ENCODE measurements around the gene DCAF6.

Gene DCAF6

DNA sequence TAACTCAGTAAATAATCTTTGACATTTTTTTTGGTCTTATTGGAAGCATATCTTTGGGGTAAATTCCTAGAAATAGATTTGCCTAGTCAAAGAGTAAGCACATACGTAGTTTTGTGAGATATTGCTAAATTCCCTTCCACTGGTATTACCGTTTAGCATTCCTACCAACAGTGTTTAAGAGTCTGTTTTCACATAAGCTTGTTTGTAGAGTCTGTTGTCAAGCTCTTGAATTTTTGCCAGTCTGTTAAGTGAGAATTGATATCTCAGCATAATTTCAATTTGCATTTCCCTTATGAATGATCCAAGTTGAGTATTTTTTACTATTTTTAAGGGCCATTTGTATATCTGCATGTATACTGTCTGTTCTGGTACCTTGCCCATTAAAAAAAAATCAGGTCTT, 37.3 kb downstream of the DCAF6 start:
- DNase-seq = no peak

GRCh38 chr1:167974698-167975097, 38.2 kb downstream of the DCAF6 start:
- DNase-seq = no peak

DNA sequence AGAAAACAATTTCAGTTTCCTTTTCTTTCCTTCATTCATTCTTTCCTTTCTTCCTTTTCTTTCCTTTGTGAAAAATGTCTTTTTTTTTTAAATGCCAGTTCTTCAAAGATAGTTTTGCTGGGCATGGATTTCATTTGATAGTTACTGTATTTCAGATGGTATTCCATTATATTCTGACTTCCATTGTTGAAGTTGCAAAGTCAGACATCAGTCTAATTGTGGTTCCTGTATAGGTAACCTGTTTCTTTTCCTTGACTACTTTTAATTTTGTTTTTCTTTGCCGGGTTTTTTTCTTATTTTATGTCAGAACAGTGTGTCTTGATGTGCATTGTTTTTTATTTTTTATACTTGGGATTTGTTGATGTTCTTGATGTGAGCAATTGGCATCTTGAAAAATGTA, 40.8 kb downstream of the DCAF6 start:
- no peak for DNase-seq

- DNase-seq = no peak
Observed at GRCh38 chr1:167981933-167982332, 45.5 kb downstream of the DCAF6 start.

DNA sequence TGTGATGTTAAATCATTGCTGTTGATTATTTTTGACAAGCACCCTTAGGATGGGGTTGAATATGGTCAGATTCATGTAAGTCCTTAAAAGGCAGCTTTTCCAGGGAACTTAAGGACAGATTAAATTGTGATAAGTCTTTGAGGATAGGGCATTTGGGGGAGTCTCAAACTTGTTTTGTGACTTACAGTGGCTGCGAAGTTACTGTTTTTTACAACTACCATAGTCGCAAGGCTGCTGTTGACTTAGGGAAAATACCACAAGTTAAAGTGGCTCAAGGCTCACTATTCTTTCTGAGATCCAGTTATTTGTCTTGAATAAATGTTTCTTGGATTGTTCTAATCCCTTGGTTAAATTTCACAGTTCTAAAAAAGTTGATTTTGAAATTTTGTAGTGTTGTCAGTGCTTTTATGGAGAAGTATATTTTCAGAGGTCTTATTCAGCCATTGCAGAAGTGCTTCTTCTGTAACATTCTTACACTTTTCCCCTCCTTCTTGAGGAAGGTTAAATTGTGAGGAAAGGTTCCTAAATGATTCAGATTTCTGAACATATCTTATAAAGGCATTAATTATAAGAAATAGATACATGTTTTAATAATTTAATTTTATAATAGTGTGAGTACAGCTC, 47.4 kb downstream of the DCAF6 start:
- DNase-seq = no peak

DNA sequence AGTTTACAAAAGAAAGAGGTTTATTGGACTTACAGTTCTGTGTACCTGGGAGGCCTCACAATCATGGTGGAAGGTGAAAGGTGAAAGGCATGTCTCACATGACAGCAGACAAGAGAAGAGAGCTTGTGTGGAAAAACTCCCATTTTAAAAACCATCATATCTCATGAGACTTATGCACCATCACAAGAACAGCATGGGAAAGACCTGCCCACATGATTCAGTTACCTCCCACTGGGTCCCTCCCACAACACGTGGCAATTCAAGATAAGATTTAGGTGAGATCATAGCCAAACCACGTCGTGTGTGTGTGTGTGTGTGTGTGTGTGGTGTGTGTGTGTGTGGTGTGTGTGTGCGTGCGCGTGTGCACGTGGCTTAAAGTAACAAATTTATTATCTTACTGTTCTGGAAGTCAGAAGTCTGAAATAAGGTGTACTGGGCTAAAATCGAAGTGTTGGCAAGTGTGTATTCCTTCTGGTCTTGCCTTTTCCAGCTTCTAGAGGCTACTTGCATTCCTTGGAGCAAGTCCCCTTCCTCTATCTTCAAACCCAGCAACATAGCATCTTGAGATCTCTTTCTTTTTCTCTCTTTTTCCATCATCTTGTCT, 48.5 kb downstream of the DCAF6 start:
- no peak for DNase-seq

- DNase-seq = no peak
Observed at GRCh38 chr1:167987174-167987573, 50.7 kb downstream of the DCAF6 start.

DNA sequence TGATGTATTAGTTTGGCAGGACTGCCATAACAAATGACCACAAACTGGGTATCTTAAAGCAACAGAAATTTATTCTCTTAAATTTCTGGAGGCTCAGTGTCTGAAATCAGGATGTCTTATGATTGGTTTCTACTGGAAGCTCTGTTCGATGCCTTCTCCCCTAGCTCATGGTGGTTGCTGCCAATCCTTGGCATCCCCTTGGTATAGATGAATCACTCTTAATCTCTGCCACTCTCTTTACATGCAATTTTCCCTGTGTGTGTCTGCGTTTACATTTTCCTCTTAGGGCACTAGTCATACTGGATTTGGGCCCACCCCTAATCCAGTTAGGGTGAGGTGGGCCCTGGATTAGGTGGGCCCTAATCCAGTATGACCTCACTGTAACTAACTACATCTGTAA, 55.1 kb downstream of the DCAF6 start:
- DNase-seq = no peak

- no peak for DNase-seq
Observed at GRCh38 chr1:167993720-167994119, 57.2 kb downstream of the DCAF6 start.

- no peak for DNase-seq
Observed at GRCh38 chr1:167994560-167994959, 58.1 kb downstream of the DCAF6 start.

DNA sequence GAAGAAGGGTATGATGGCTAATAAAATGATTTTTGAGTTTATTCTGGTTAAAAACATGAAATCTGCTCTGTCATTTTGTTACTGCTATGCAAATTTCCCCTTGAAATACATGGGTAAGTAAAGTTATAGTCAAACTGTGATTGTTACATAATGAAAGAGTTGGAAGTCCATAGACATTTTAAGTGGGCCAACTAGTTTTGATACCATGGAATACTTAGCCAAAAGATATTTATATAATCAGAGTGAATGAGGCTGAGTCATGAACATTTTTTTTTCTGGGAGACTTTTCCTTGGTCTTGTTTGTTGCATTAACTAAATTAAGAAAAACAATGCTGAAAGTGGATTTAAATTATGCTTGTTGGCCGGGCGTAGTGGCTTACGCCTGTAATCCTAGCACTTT, 58.6 kb downstream of the DCAF6 start:
- no peak for DNase-seq

GRCh38 chr1:167996266-167996665, 59.8 kb downstream of the DCAF6 start:
- DNase-seq = no peak

DNA sequence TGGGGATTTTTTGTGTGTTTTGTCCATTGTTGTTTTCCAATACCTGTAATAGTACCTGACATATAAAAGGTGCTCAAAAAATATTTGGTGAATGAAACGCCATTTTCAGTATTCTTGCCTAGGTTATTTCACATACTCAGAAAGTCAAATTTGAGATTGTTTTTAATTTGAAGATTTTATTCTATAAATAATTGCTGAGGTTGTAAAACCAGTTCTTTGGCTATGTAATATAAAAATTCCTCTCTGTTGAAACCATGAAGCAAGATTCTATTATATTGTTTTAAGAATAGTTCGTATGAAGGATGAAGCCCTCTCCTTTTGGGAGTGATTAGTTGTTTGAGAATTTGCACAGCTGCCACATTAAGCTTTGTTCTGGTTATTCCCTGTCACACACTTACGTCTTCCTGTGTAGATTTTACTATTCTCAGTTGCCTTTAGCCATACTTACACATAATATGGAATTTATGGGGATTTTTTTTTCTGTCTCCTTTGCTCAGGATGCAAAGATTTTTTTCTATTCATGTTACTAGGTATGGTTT, 60.6 kb downstream of the DCAF6 start:
- no peak for DNase-seq

DNA sequence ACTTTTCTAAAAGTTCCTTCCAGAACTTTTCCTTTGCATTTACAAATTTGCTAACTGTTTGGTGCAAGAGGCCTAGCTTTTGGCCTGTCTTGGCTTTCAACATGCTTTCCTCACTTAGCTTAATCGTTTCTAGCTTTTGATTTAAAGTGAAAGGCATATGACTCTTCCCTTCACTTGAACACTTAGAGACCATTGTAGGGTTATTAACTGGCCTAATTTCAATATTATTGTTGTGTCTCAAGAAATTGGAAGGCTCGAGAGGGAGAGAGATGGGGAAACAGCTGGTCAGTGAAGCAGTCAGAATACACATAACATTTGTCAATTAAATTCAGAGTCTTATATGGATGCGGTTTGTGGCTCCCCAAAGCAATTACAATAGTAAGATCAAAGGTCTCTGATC, 63.4 kb downstream of the DCAF6 start:
- no peak for DNase-seq

GRCh38 chr1:168000656-168001055, 64.2 kb downstream of the DCAF6 start:
- no peak for DNase-seq

- no peak for DNase-seq
Observed at GRCh38 chr1:168001213-168001612, 64.7 kb downstream of the DCAF6 start.

- no peak for DNase-seq
Observed at GRCh38 chr1:168004531-168004930, 68.0 kb downstream of the DCAF6 start.

GRCh38 chr1:168005529-168005928, 69.0 kb downstream of the DCAF6 start:
- no peak for DNase-seq

- no peak for DNase-seq
Observed at GRCh38 chr1:168007691-168008090, 71.2 kb downstream of the DCAF6 start.

GRCh38 chr1:168008595-168008994, 72.1 kb downstream of the DCAF6 start:
- no peak for DNase-seq

GRCh38 chr1:168009322-168009721, 72.8 kb downstream of the DCAF6 start:
- DNase-seq = no peak

DNA sequence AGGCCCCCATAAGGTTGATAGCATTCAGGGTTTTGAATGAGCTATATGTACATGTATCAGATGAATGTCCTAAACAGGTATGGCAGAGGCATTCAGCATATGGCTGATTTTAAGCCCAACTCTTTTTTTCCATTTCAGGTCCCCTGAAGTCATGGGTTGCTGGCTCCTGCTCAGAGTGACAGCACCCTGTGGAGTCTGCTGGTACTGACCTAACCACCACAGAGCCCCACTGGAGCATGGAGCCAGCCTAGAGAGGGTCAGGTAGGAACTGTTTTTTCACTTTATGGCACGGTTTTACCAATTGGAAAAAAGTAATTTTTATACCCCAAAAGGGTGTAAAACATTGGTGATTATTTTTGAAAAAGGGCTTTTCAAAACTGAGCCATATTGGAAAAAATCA, 82.9 kb downstream of the DCAF6 start:
- DNase-seq = no peak

- no peak for DNase-seq
Observed at GRCh38 chr1:168031198-168031597, 94.7 kb downstream of the DCAF6 start.

DNA sequence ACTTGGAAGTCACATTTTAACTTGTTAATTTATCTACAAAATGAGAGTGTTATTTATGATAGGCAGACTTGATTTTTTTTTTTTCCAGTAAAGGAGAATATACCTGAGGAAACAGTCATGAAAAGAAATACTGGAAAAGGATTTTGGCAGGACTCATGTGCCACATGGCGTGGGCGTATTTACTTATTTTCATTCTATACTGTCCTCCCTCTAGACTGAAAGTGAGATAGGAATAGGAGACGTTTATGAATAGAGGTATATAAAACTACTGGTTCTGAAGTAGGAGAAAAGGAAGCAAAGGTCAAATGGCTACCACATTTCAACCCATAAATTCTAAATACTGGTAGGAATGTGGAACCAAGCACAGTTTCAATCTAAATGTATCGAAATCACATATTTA, 95.1 kb downstream of the DCAF6 start:
- DNase-seq = no peak

DNA sequence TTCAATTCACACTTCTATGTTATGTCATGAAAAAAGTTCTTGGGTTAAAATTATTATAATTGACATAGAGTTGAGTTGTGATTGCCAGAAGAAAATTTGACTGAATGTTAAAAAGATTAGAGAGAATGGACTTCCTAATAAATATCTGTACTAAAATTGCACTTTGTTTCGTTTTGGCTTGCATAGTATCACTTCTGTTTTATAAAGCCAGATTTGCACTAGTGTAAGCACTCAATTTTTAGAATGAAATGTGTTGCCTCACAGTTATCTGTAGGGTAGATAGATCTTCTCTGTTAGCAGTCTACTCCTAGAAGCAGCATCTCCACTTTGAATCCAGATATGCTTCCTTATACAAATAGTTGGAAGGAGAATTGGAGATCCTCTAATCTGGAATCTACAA, 95.5 kb downstream of the DCAF6 start:
- DNase-seq = no peak

Measured in NCI-H1930 (cell line).